ENCODE data around the gene ALAD.

The ALAD gene

GRCh38 chr9:113349066-113349444, 52.0 kb downstream of the ALAD start:
- no peak for DNase-seq (ENCODE audit: low read depth in 2 of 2)

DNA sequence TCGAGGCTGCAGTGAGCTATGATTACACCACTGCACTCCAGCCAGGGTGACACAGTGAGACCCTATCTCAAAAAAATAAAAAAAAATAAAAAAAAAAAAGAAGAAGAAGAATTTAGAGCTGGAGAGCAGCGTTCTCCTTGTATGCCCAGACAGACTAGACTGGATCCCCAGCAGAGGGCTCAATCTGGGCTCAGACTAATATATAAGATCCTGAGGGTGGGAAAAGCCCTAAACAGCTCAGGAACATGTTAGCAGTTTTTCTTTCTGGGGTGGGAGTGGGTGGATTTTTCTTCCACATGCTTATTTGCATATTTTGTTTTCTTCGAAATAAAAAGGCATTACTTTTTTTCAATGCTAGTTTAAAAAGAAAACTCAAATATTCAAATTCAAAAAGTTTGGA, 52.6 kb downstream of the ALAD start:
- no peak for DNase-seq (ENCODE audit: low read depth in 2 of 2)

- no peak for DNase-seq (ENCODE audit: low read depth in 2 of 2)
These were observed 55.4 kb downstream of the ALAD start for GRCh38 chr9:113345671-113346070.

GRCh38 chr9:113345190-113345589, 55.9 kb downstream of the ALAD start:
- DNase-seq (ENCODE audit: low read depth in 2 of 2), result no peak

- no peak for DNase-seq (ENCODE audit: low read depth in 2 of 2)
These were observed 57.3 kb downstream of the ALAD start for GRCh38 chr9:113343732-113344231.

GRCh38 chr9:113341712-113342410, 59.2 kb downstream of the ALAD start:
- no peak for DNase-seq (ENCODE audit: low read depth in 2 of 2)

- peak; percentile 59 to 60 for DNase-seq (ENCODE audit: low read depth in 2 of 2)
These were observed 60.9 kb downstream of the ALAD start, which contains the start of gene WDR31 for GRCh38 chr9:113340011-113340699. WDR31 (minus strand) TSS chr9:113340275; CDS start chr9:113332022, 8,253 bp downstream.

DNA sequence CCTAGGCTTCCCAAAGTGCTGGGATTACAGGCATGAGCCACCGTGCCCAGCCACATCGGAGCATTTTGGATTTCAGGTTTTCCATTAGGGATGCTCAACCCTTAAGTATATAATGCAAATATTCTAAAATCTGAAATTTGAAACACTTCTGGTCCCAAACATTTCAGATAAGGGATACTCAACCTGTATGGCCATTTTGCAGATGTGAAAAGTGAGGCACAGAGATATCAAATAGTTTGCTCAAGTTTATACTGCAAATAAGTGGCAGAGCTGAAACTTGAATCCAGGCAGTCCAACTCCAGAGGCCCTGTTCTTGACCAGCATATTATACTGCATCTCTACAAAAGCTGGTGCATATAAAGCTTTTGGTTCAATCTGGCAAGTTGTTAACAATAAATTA, 63.4 kb downstream of the ALAD start:
- DNase-seq (ENCODE audit: low read depth in 2 of 2), result no peak

All from activated CD8-positive, alpha-beta memory T cell treated with anti-CD3 and anti-CD28 coated beads for 4 hours (primary cell).